H9 (cell line): ENCODE data around the gene TENM3. TPM values are rescaled to one million over a fixed set of nuclear protein-coding genes. Genes with fewer than 3 reads are reported as not detected.

Source experiments
- DNase-seq: peaks from one replicate; pipeline ENCODE4 v3.0.0-alpha.2; 2017
- H2AFZ ChIP-seq: one replicate; pipeline ENCODE4 v1.6.1; 2013; ENCODE audit warnings: mild to moderate bottlenecking, low read length, control low read depth, moderate library complexity
- H2AK5ac ChIP-seq: 2 replicates; pipeline ENCODE4 v1.6.1; 2013; ENCODE audit warnings: low read length, control low read depth, mixed read lengths; ENCODE audit not compliant: insufficient read length
- H2BK120ac ChIP-seq: one replicate; pipeline ENCODE4 v1.6.1; 2013; ENCODE audit warnings: low read depth, mild to moderate bottlenecking, low read length, control low read depth, inconsistent platforms; ENCODE audit not compliant: poor library complexity, severe bottlenecking
- H2BK12ac ChIP-seq: 2 replicates; pipeline ENCODE4 v1.6.1; 2013; ENCODE audit warnings: low read length, control low read depth, mixed read lengths, low read depth; ENCODE audit not compliant: insufficient read length
- H2BK15ac ChIP-seq: 2 replicates; pipeline ENCODE4 v1.6.1; 2013; ENCODE audit warnings: low read depth, low read length, control low read depth
- H2BK20ac ChIP-seq: one replicate; pipeline ENCODE4 v1.6.1; 2013; ENCODE audit warnings: low read depth, mild to moderate bottlenecking, low read length, control low read depth, inconsistent platforms; ENCODE audit not compliant: poor library complexity, severe bottlenecking
- H2BK5ac ChIP-seq: 2 replicates; pipeline ENCODE4 v1.6.1; 2013; ENCODE audit warnings: low read length, control low read depth, mixed read lengths; ENCODE audit not compliant: insufficient read length
- H3K14ac ChIP-seq: 2 replicates; pipeline ENCODE4 v1.6.1; 2013; ENCODE audit warnings: low read length, control low read depth; ENCODE audit not compliant: insufficient read depth
- H3K18ac ChIP-seq: 2 replicates; pipeline ENCODE4 v1.6.1; 2013; ENCODE audit warnings: low read depth, mild to moderate bottlenecking, mixed read lengths, low read length, control low read depth; ENCODE audit not compliant: insufficient read length
- H3K23ac ChIP-seq: 2 replicates; pipeline ENCODE4 v1.6.1; 2013; ENCODE audit warnings: low read length, control low read depth, mixed read lengths, low read depth; ENCODE audit not compliant: insufficient read length
- H3K23me2 ChIP-seq: 2 replicates; pipeline ENCODE4 v1.6.1; 2013; ENCODE audit warnings: low read depth, mild to moderate bottlenecking, mixed read lengths, low read length, control low read depth; ENCODE audit not compliant: insufficient read length, poor library complexity, severe bottlenecking
- H3K27ac ChIP-seq: 2 replicates; pipeline ENCODE4 v1.5.1; 2013; ENCODE audit warnings: low read length, control low read depth, mixed read lengths, low read depth; ENCODE audit not compliant: insufficient read length
- H3K27me3 ChIP-seq: 2 replicates; pipeline ENCODE4 v1.6.1; 2013; ENCODE audit warnings: low read length, control low read depth, inconsistent platforms; ENCODE audit not compliant: insufficient read depth
- H3K4ac ChIP-seq: 2 replicates; pipeline ENCODE4 v1.6.1; 2013; ENCODE audit warnings: low read depth, mild to moderate bottlenecking, control low read depth, inconsistent platforms, low read length, moderate library complexity
- H3K4me1 ChIP-seq: 2 replicates; pipeline ENCODE4 v1.6.1; 2013; ENCODE audit warnings: low read length, control low read depth, inconsistent platforms; ENCODE audit not compliant: insufficient read depth
- H3K4me2 ChIP-seq: 2 replicates; pipeline ENCODE4 v1.6.1; 2013; ENCODE audit warnings: low read length, control low read depth, mixed read lengths; ENCODE audit not compliant: insufficient read length, insufficient read depth
- H3K56ac ChIP-seq: 2 replicates; pipeline ENCODE4 v1.6.1; 2013; ENCODE audit warnings: low read depth, mild to moderate bottlenecking, mixed read lengths, low read length, control low read depth; ENCODE audit not compliant: insufficient read length
- H3K79me1 ChIP-seq: 2 replicates; pipeline ENCODE4 v1.6.1; 2013; ENCODE audit warnings: low read depth, mild to moderate bottlenecking, moderate library complexity, low read length, control low read depth, inconsistent platforms; ENCODE audit not compliant: insufficient read depth, poor library complexity, severe bottlenecking
- H3K79me2 ChIP-seq: 2 replicates; pipeline ENCODE4 v1.6.1; 2013; ENCODE audit warnings: low read length, control low read depth, inconsistent platforms; ENCODE audit not compliant: insufficient read depth
- H3K9ac ChIP-seq: 2 replicates; pipeline ENCODE4 v1.6.1; 2013; ENCODE audit warnings: low read length, control low read depth, mixed read lengths; ENCODE audit not compliant: insufficient read length; ENCODE audit errors: extremely low read depth
- H3K9me3 ChIP-seq: one replicate; pipeline ENCODE4 v1.6.1; 2013; ENCODE audit warnings: low read depth, low read length, inconsistent platforms; ENCODE audit not compliant: control insufficient read depth
- H3T11ph ChIP-seq: one replicate; pipeline ENCODE4 v1.6.1; 2013; ENCODE audit warnings: mild to moderate bottlenecking, low read length, control low read depth, inconsistent platforms
- H4K20me1 ChIP-seq: one replicate; pipeline ENCODE4 v1.6.1; 2013; ENCODE audit not compliant: control insufficient read depth, insufficient read length, insufficient read depth
- H4K5ac ChIP-seq: 2 replicates; pipeline ENCODE4 v1.6.1; 2013; ENCODE audit warnings: low read depth, mild to moderate bottlenecking, mixed read lengths, low read length, control low read depth; ENCODE audit not compliant: insufficient read length
- H4K8ac ChIP-seq: replicated peaks from 2 replicates; pipeline ENCODE4 v1.6.1; 2013; ENCODE audit warnings: low read length, control low read depth, mixed read lengths, low read depth; ENCODE audit not compliant: insufficient read length
- H4K91ac ChIP-seq: 2 replicates; pipeline ENCODE4 v1.6.1; 2013; ENCODE audit warnings: low read depth, mild to moderate bottlenecking, moderate library complexity, mixed read lengths, low read length, control low read depth; ENCODE audit not compliant: insufficient read length
- H3K27ac Mint-ChIP-seq, 3 experiments: 2 replicates in 2 of 3; 3 replicates in 1 of 3; pipeline ENCODE4 v1.8.0; 2020 to 2021; ENCODE audit warnings: mixed read lengths in 3 of 3, mild to moderate bottlenecking in 1 of 3, moderate library complexity in 1 of 3
- H3K27me3 Mint-ChIP-seq: 2 replicates; pipeline ENCODE4 v1.8.0; 2021; ENCODE audit warnings: low read depth, mild to moderate bottlenecking, moderate library complexity, mixed read lengths
- H3K36me3 Mint-ChIP-seq, 3 experiments: 2 replicates in 2 of 3; 3 replicates in 1 of 3; pipeline ENCODE4 v1.8.0; 2020 to 2021; ENCODE audit warnings: low read depth in 3 of 3, mixed read lengths in 3 of 3; ENCODE audit not compliant: insufficient read depth in 1 of 3
- H3K4me1 Mint-ChIP-seq, 2 experiments: 2 replicates each; pipeline ENCODE4 v1.8.0; 2020; ENCODE audit warnings: mixed read lengths in 2 of 2
- H3K4me3 Mint-ChIP-seq, 2 experiments: 2 replicates in 1 of 2; 3 replicates in 1 of 2; pipeline ENCODE4 v1.8.0; 2020 to 2021; ENCODE audit warnings: mild to moderate bottlenecking in 2 of 2, mixed read lengths in 2 of 2, moderate library complexity in 1 of 2
- H3K9me3 Mint-ChIP-seq, 2 experiments: 2 replicates in 1 of 2; 3 replicates in 1 of 2; pipeline ENCODE4 v1.8.0; 2020; ENCODE audit warnings: mild to moderate bottlenecking in 2 of 2, mixed read lengths in 2 of 2, moderate library complexity in 1 of 2
- CTCF ChIP-seq: fragments of 200-600 bp; sonication (generic); conservative IDR thresholded peaks from 3 replicates; pipeline ENCODE4 v1.8.0; 2021; ENCODE audit warnings: antibody characterized with exemption, mild to moderate bottlenecking
- WGBS: extraction: QIAGEN DNeasy Blood & Tissue Kit; methylation state at CpG from one replicate; pipeline ENCODE4 v1.1.7; 2013; ENCODE audit warnings: missing lambda C conversion rate, low lambda C conversion rate, mixed read lengths; ENCODE audit not compliant: insufficient read length; ENCODE audit errors: extremely low coverage; 5-methylcytosine and 5-hydroxymethylcytosine counted together
- total RNA-seq: library from RNA; stranded (reverse); gene quantifications from 2 replicates; pipeline ENCODE4 v1.2.1, GENCODE V29; 2021

Gene TENM3
- total RNA-seq, 1 experiment from 2014 or later, result 49.6 TPM

GRCh38 chr4:182746876-182747275, 503.7 kb downstream of the TENM3 start:
- Mint-ChIP-seq H3K4me1 (peaks cover 8 to 9% of the 10 kb centered on the region in 2 experiments), H3K36me3 (peaks cover 5 to 14% (median 11%) of the 10 kb centered on the region in 3 experiments; a peak in 5 of 7 replicates), H3K9me3 (no peaks in the 10 kb centered on the region), H3K27me3 (no peaks in the 10 kb centered on the region), H3K27ac (no peak overlapping the region), H3K4me3 (no peak overlapping the region)
- H4K20me1 ChIP-seq, result no peaks in the 10 kb centered on the region
- H3K56ac ChIP-seq, result no peak overlapping the region
- H3K9me3 ChIP-seq, result no peaks in the 10 kb centered on the region
- H3K14ac ChIP-seq, result no peak overlapping the region
- no peaks in the 10 kb centered on the region for H3K4me1 ChIP-seq
- H4K8ac ChIP-seq, result no peak overlapping the region
- no peak overlapping the region for H3K27ac ChIP-seq
- DNase-seq, result no peak
- TF ChIP-seq CTCF, result no peak
- H3K27me3 ChIP-seq, result no peaks in the 10 kb centered on the region
- no peak overlapping the region for H3K4ac ChIP-seq
- H3K18ac ChIP-seq, result no peak overlapping the region
- no peak overlapping the region for H2BK15ac ChIP-seq
- no peak overlapping the region for H2BK5ac ChIP-seq
- no peak overlapping the region for H2BK120ac ChIP-seq
- no peak overlapping the region for H4K5ac ChIP-seq
- no peak overlapping the region for H2BK20ac ChIP-seq
- no peaks in the 10 kb centered on the region for H3K79me2 ChIP-seq
- H4K91ac ChIP-seq, result no peak overlapping the region
- no peaks in the 10 kb centered on the region for H3K79me1 ChIP-seq
- H3T11ph ChIP-seq, result no peak overlapping the region
- no CpG with 5 or more reads among the region's 4 CpGs for WGBS
- no peaks in the 10 kb centered on the region for H3K23me2 ChIP-seq
- H3K9ac ChIP-seq, result no peak overlapping the region
- no peak overlapping the region for H2BK12ac ChIP-seq
- no peak overlapping the region for H3K23ac ChIP-seq
- no peak overlapping the region for H2AFZ ChIP-seq
- no peak overlapping the region for H2AK5ac ChIP-seq
- no peak overlapping the region for H3K4me2 ChIP-seq
